Renal cortex interstitium (tissue), 11 donors: ENCODE measurements around the gene ITPKB. TPM values are rescaled to one million over a fixed set of nuclear protein-coding genes. Genes with fewer than 3 reads are reported as not detected.

ENCODE experiments used
- DNase-seq, 11 donors: peaks; one replicate each; pipeline ENCODE4 v3.0.0-alpha.2; 2013; ENCODE audit warnings: low read depth in 9 of 11, low spot score in 4 of 11; ENCODE audit errors: extremely low read depth in 1 of 11
- polyA plus RNA-seq, 3 donors: library from polyadenylated mRNA; unstranded; fragments of 120-200 nt; gene quantifications; one replicate each; pipeline ENCODE4 v1.2.1, GENCODE V29; 2013; ENCODE audit not compliant: insufficient read length in 3 of 3

Gene ITPKB
- polyA plus RNA-seq, 3 donors: 20.2 to 26.3 (median 26.3) TPM

- no peak for DNase-seq
These were observed 153.0 kb downstream of the ITPKB start for GRCh38 chr1:226586116-226586515.

GRCh38 chr1:226584164-226584563 is 154.9 kb downstream of the ITPKB start:
- DNase-seq: no peak

GRCh38 chr1:226582966-226583365 is 156.1 kb downstream of the ITPKB start:
- DNase-seq: no peak

Other genes starting within 250 kb of the ITPKB start
- gene STUM, start 190.5 kb downstream of the ITPKB start, polyA plus RNA-seq: 1 to 10 TPM; 1.1 to 2.6 (median 1.5) TPM
- gene PSEN2, start 131.3 kb upstream of the ITPKB start, polyA plus RNA-seq: 10 to 100 TPM; 14.5 to 23.1 (median 14.6) TPM
- gene COQ8A, start 201.0 kb upstream of the ITPKB start, polyA plus RNA-seq: 10 to 100 TPM; 30.5 to 33.0 (median 31.2) TPM